HepG2 (cell line): ENCODE results near the gene KIF26B.

Source experiments
- CHD2 ChIP-seq: IDR thresholded peaks from 2 replicates; pipeline ENCODE4 v1.6.1; 2011; ENCODE audit warnings: low read depth, low read length, improper control_type of control experiment
- CTCF ChIP-seq: sonication (generic); formaldehyde crosslinking; IDR thresholded peaks from 2 replicates; pipeline ENCODE4 v1.5.0; 2020; ENCODE audit warnings: mild to moderate bottlenecking, missing genetic modification reagents, moderate library complexity
- MLLT10 ChIP-seq: sonication (generic); formaldehyde crosslinking; IDR thresholded peaks from 2 replicates; pipeline ENCODE4 v1.4.0; 2020; ENCODE audit warnings: missing genetic modification reagents
- PRDM10 ChIP-seq: sonication (generic); formaldehyde crosslinking; IDR thresholded peaks from 2 replicates; pipeline ENCODE4 v1.4.0; 2020; ENCODE audit warnings: low read depth, missing genetic modification reagents
- RFX5 ChIP-seq: IDR thresholded peaks from 2 replicates; pipeline ENCODE4 v1.6.1; 2011; ENCODE audit warnings: low read depth, low read length, improper control_type of control experiment
- ZNF121 ChIP-seq: sonication (generic); formaldehyde crosslinking; IDR thresholded peaks from 2 replicates; pipeline ENCODE4 v1.5.0; 2020; ENCODE audit warnings: mild to moderate bottlenecking, missing genetic modification reagents

- no peak for TF ChIP-seq ZNF121 (CRISPR knock-in tag)
- no peak for TF ChIP-seq PRDM10
- TF ChIP-seq MLLT10 = no peak
- no peak for TF ChIP-seq RFX5
- no peak for TF ChIP-seq CTCF
- TF ChIP-seq CHD2 = no peak
Observed at GRCh38 chr1:245226203-245226499, 71.4 kb downstream of the KIF26B start.
